MM.1S (cell line): ENCODE data around the gene MGAT1.

ENCODE experiments used
- DNase-seq: peaks from one replicate; pipeline ENCODE4 v3.0.0-alpha.2; 2015
- H2AFZ ChIP-seq: fragments of 300-600 bp; sonication (generic); 2 replicates; pipeline ENCODE4 v1.6.0; 2016; ENCODE audit warnings: antibody characterized with exemption, low read length
- H3F3A ChIP-seq: fragments of 300-600 bp; sonication (generic); 2 replicates; pipeline ENCODE4 v1.6.1; 2016; ENCODE audit warnings: mild to moderate bottlenecking, antibody characterized with exemption, low read length, moderate library complexity, mixed read lengths; ENCODE audit not compliant: insufficient read depth
- H3K27ac ChIP-seq: fragments of 300-600 bp; sonication (generic); 2 replicates; pipeline ENCODE4 v1.5.1; 2016; ENCODE audit warnings: mild to moderate bottlenecking, low read length
- H3K27me3 ChIP-seq: fragments of 300-600 bp; sonication (generic); replicated peaks from 2 replicates; pipeline ENCODE4 v1.6.0; 2016; ENCODE audit warnings: low read length; ENCODE audit not compliant: insufficient read depth
- H3K36me3 ChIP-seq: fragments of 300-600 bp; sonication (generic); replicated peaks from 2 replicates; pipeline ENCODE4 v1.6.1; 2016; ENCODE audit warnings: mild to moderate bottlenecking, low read length, mixed read lengths; ENCODE audit not compliant: insufficient read depth
- H3K4me1 ChIP-seq: fragments of 300-600 bp; sonication (generic); 2 replicates; pipeline ENCODE4 v1.6.1; 2016; ENCODE audit warnings: low read length, mixed read lengths
- H3K4me2 ChIP-seq: fragments of 300-600 bp; sonication (generic); 2 replicates; pipeline ENCODE4 v1.6.0; 2016; ENCODE audit warnings: low read depth, low read length
- H3K4me3 ChIP-seq: fragments of 300-600 bp; sonication (generic); 2 replicates; pipeline ENCODE4 v1.5.1; 2016; ENCODE audit warnings: low read length, mixed read lengths
- H3K79me2 ChIP-seq: fragments of 300-600 bp; sonication (generic); 2 replicates; pipeline ENCODE4 v1.6.1; 2016; ENCODE audit warnings: mixed run types, low read length, mixed read lengths
- H3K9ac ChIP-seq: fragments of 300-600 bp; sonication (generic); 2 replicates; pipeline ENCODE4 v1.6.1; 2016; ENCODE audit warnings: low read length, mixed read lengths
- H3K9me2 ChIP-seq: fragments of 300-600 bp; sonication (generic); replicated peaks from 2 replicates; pipeline ENCODE4 v1.6.1; 2016; ENCODE audit warnings: mild to moderate bottlenecking, low read length, mixed read lengths; ENCODE audit not compliant: insufficient read depth
- H3K9me3 ChIP-seq: fragments of 300-600 bp; sonication (generic); replicated peaks from 2 replicates; pipeline ENCODE4 v1.6.1; 2016; ENCODE audit warnings: mild to moderate bottlenecking, low read length, mixed read lengths; ENCODE audit not compliant: insufficient read depth
- H4K20me1 ChIP-seq: fragments of 300-600 bp; sonication (generic); 2 replicates; pipeline ENCODE4 v1.6.1; 2016; ENCODE audit warnings: mild to moderate bottlenecking, low read length, moderate library complexity, mixed read lengths; ENCODE audit not compliant: insufficient read depth
- EZH2 ChIP-seq: fragments of 300-600 bp; sonication (generic); optimal IDR thresholded peaks from 2 replicates; pipeline ENCODE3; 2017; ENCODE audit warnings: low read depth, mild to moderate bottlenecking, antibody characterized with exemption, low read length, mixed read lengths
- EZH2phosphoT487 ChIP-seq: fragments of 300-600 bp; sonication (generic); IDR thresholded peaks from 2 replicates; pipeline ENCODE4 v1.6.1; 2018; ENCODE audit warnings: antibody characterized with exemption, low read length
- TF ChIP-seq, protein P1 (sequence below): fragments of 300-600 bp; sonication (generic); IDR thresholded peaks from 2 replicates; pipeline ENCODE4 v1.5.1; 2016; ENCODE audit warnings: antibody characterized with exemption, low read length, mixed read lengths

The MGAT1 gene

DNA sequence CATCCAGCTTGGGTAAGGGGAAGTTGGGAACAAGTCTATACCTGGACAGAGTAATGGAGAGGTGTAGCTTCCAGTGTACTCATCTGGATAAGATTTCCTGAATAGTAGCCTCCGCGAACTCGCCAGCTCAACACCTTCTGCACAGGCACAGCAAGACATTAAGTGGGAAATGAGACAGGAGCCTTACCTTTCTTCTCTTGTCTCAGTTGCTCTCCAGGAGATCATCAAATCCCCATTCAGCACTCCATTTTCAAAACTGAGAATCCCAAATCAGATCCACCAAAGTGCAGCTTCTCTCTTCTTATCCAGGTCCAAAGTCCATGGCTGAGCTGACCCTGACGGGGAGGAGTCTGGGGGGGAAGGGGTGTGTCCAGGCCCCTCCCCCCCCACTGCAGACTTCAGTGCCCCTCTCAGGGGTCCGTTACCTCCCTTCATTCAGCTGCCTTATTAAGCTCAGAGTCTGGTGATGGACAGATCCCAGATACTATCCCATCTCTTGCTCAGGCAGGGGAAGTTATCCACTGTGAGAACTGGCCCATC is 5.9 kb upstream of the MGAT1 start:
- Histone ChIP-seq H3K79me2 (peaks cover 64% of the 10 kb centered on the region), H3K9me3 (no peaks in the 10 kb centered on the region), H3K27ac (peak overlapping the region; percentile 99; the same call in 1 of the 2 replicates), H3K36me3 (no peaks in the 10 kb centered on the region), H3K4me2 (peak overlapping the region; percentile 98), H2AFZ (no peak overlapping the region), H3K27me3 (no peaks in the 10 kb centered on the region), H4K20me1 (no peaks in the 10 kb centered on the region), H3K9ac (peak overlapping the region; percentile 94; the same call in 1 of the 2 replicates), H3K4me3 (peak overlapping the region; percentile 71), H3F3A (peaks cover 72% of the 10 kb centered on the region), H3K4me1 (peaks cover 55% of the 10 kb centered on the region), H3K9me2 (no peaks in the 10 kb centered on the region)
- DNase-seq: no peak
- TF ChIP-seq EZH2 (no peak), EZH2phosphoT487 (no peak)
- TF ChIP-seq, protein P1, sequence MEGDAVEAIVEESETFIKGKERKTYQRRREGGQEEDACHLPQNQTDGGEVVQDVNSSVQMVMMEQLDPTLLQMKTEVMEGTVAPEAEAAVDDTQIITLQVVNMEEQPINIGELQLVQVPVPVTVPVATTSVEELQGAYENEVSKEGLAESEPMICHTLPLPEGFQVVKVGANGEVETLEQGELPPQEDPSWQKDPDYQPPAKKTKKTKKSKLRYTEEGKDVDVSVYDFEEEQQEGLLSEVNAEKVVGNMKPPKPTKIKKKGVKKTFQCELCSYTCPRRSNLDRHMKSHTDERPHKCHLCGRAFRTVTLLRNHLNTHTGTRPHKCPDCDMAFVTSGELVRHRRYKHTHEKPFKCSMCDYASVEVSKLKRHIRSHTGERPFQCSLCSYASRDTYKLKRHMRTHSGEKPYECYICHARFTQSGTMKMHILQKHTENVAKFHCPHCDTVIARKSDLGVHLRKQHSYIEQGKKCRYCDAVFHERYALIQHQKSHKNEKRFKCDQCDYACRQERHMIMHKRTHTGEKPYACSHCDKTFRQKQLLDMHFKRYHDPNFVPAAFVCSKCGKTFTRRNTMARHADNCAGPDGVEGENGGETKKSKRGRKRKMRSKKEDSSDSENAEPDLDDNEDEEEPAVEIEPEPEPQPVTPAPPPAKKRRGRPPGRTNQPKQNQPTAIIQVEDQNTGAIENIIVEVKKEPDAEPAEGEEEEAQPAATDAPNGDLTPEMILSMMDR: no peak

DNA sequence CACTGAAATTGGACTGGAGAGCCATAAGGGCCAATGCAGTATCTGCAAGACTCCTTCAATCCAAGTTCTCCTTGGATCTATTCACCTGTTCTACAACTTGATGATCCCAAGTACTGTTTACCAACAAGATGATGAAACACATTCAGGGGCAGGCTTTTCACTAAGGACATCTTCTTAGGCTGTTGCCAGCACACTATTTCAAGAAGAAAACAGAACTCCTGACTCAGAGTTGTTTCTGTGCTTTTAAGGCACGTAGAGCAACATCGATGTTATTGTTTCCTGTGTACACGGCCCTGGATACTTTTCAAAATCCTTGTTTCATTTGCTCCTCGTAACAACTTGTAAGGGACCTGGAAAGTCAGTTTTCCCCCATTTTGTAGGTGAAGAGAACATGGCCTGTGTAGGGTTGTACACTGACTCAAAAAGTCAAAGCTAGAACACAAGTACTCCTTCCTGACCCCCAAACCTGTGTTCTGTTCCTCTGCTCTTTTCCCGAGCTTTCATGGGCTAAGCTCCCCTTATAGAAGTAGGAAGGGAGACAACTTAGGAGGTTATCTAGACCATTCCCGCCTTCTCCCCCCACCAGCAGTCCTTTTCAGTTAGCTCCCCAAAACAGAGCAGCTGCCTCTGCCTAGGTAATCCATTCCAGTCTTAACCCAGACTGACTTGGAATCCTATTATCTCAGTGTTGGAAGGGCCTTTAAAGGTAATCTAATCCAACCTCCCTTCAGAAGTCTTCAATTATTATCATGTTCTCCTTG is 5.2 kb upstream of the MGAT1 start:
- no peaks in the 10 kb centered on the region for H4K20me1 ChIP-seq
- H3K4me1 ChIP-seq: peaks cover 55% of the 10 kb centered on the region
- no peak for TF ChIP-seq EZH2phosphoT487
- TF ChIP-seq EZH2: no peak
- TF ChIP-seq, protein P1: no peak
- no peaks in the 10 kb centered on the region for H3K36me3 ChIP-seq
- H3K79me2 ChIP-seq: peaks cover 71% of the 10 kb centered on the region
- no peaks in the 10 kb centered on the region for H3K9me3 ChIP-seq
- H3K27ac ChIP-seq: peak overlapping the region; percentile 99; the same call in 1 of the 2 replicates
- no peak overlapping the region for H2AFZ ChIP-seq
- no peak for DNase-seq
- H3K4me2 ChIP-seq: peak overlapping the region; percentile 98
- no peaks in the 10 kb centered on the region for H3K9me2 ChIP-seq
- no peaks in the 10 kb centered on the region for H3K27me3 ChIP-seq
- peak overlapping the region; percentile 94 for H3K9ac ChIP-seq
- peak overlapping the region; percentile 71 for H3K4me3 ChIP-seq
- H3F3A ChIP-seq: peaks cover 73% of the 10 kb centered on the region

- Histone ChIP-seq H2AFZ (no peak overlapping the region), H3K27ac (peak overlapping the region; percentile 99), H4K20me1 (no peaks in the 10 kb centered on the region; the same call in 1 of the 2 replicates), H3K27me3 (no peaks in the 10 kb centered on the region), H3K9me3 (no peaks in the 10 kb centered on the region), H3K4me1 (peaks cover 55% of the 10 kb centered on the region), H3K4me2 (peak overlapping the region; percentile 98), H3K9ac (peak overlapping the region; percentile 94), H3K9me2 (no peaks in the 10 kb centered on the region), H3K36me3 (no peaks in the 10 kb centered on the region), H3F3A (peaks cover 73% of the 10 kb centered on the region), H3K79me2 (peaks cover 77% of the 10 kb centered on the region), H3K4me3 (peak overlapping the region; percentile 71)
- no peak for TF ChIP-seq EZH2phosphoT487
- TF ChIP-seq, protein P1: no peak
- no peak for TF ChIP-seq EZH2
- DNase-seq: no peak
Observed at GRCh38 chr5:180807046-180807445, 4.4 kb upstream of the MGAT1 start.
